Gastrocnemius medialis (tissue), 4 donors: Measurements from ENCODE around the gene HP. TPM values are rescaled to one million over a fixed set of nuclear protein-coding genes. Genes with fewer than 3 reads are reported as not detected.
"Not testable (repeated sequence)": the region's sequence is repeated elsewhere in the genome, so short reads cannot be mapped to it uniquely, and the experiment has no call there.

Experiments
- ATAC-seq, 2 donors: fragments of 150-250 bp; one replicate each; pipeline ENCODE4 v1.9.1; 2016
- DNase-seq, 2 donors: peaks; one replicate each; pipeline ENCODE4 v3.0.0-alpha.2; 2019
- H3K27ac ChIP-seq, 4 donors: fragments of 200-600 bp; sonication (generic); 1 replicate in 1 of 4; 2 replicates in 3 of 4; pipeline ENCODE4 v1.5.1; 2016 to 2018; ENCODE audit warnings: mild to moderate bottlenecking in 2 of 4, moderate library complexity in 1 of 4
- H3K27me3 ChIP-seq, 3 donors: fragments of 200-600 bp; sonication (generic) in 2 of 3; 1 replicate in 1 of 3; 2 replicates in 2 of 3; pipeline versions ENCODE4 v1.5.1 to v1.6.0; 2016 to 2019; ENCODE audit warnings: mild to moderate bottlenecking in 1 of 3, moderate library complexity in 1 of 3
- H3K36me3 ChIP-seq, 2 donors: fragments of 200-600 bp; sonication (generic) in 1 of 2; one replicate each; pipeline ENCODE4 v1.5.1; 2017 to 2018
- H3K4me1 ChIP-seq, 2 donors: fragments of 200-600 bp; sonication (generic) in 1 of 2; one replicate each; pipeline ENCODE4 v1.5.1; 2016 to 2017; ENCODE audit warnings: mild to moderate bottlenecking in 2 of 2
- H3K4me3 ChIP-seq, 4 donors: fragments of 200-600 bp; sonication (generic) in 3 of 4; 1 replicate in 1 of 4; 2 replicates in 3 of 4; pipeline ENCODE4 v1.5.1; 2016 to 2019; ENCODE audit warnings: mild to moderate bottlenecking in 2 of 4
- H3K9me3 ChIP-seq, 3 donors: fragments of 200-600 bp; sonication (generic) in 2 of 3; 1 replicate in 1 of 3; 2 replicates in 2 of 3; pipeline ENCODE4 v1.5.1; 2016 to 2019
- POLR2A ChIP-seq, 2 donors: fragments of 450-650 bp; IDR thresholded peaks; one replicate each; pipeline ENCODE4 v1.6.1; 2017; ENCODE audit warnings: antibody characterized with exemption in 2 of 2, mild to moderate bottlenecking in 2 of 2, moderate library complexity in 2 of 2
- in situ Hi-C, 4 donors: fragments of 200-750 bp; cut with MboI; loops; one replicate each; pipeline versions ENCODE4 v1.15.0 to v1.8.0; 2017; ENCODE audit warnings: low sequenced_read_pairs in 4 of 4
- intact Hi-C: fragments of 100-400 bp; cut with DNase I; formaldehyde crosslinking; loops from one replicate; pipeline ENCODE4 v1.15.1; 2023; ENCODE audit warnings: low total_unique reads
- total RNA-seq, 4 donors: library from RNA; depleted of rRNA; stranded (reverse); fragments of >200 nt; gene quantifications; one replicate each; pipeline versions ENCODE4 v1.1.0 to v1.2.3, GENCODE V29; 2016
- TF ChIP-seq, protein P1 (sequence below), 5 experiments: fragments of 450-650 bp in 3 of 5; fragments of 200-600 bp in 2 of 5; sonication (generic) in 2 of 5; IDR thresholded peaks in 4 of 5; conservative IDR thresholded peaks in 1 of 5; 1 replicate in 4 of 5; 2 replicates in 1 of 5; pipeline ENCODE4 v1.5.1; 2016 to 2019; ENCODE audit warnings: antibody characterized with exemption in 5 of 5, mild to moderate bottlenecking in 3 of 5, moderate library complexity in 3 of 5

Gene HP, protein sequence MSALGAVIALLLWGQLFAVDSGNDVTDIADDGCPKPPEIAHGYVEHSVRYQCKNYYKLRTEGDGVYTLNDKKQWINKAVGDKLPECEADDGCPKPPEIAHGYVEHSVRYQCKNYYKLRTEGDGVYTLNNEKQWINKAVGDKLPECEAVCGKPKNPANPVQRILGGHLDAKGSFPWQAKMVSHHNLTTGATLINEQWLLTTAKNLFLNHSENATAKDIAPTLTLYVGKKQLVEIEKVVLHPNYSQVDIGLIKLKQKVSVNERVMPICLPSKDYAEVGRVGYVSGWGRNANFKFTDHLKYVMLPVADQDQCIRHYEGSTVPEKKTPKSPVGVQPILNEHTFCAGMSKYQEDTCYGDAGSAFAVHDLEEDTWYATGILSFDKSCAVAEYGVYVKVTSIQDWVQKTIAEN
- total RNA-seq = 100 to 1,000 TPM in 1 of 4 donors, 10 to 100 TPM in 1, 1 to 10 TPM in 1, not detected in 1; 1.5 to 206 (median 63.7) TPM

DNA sequence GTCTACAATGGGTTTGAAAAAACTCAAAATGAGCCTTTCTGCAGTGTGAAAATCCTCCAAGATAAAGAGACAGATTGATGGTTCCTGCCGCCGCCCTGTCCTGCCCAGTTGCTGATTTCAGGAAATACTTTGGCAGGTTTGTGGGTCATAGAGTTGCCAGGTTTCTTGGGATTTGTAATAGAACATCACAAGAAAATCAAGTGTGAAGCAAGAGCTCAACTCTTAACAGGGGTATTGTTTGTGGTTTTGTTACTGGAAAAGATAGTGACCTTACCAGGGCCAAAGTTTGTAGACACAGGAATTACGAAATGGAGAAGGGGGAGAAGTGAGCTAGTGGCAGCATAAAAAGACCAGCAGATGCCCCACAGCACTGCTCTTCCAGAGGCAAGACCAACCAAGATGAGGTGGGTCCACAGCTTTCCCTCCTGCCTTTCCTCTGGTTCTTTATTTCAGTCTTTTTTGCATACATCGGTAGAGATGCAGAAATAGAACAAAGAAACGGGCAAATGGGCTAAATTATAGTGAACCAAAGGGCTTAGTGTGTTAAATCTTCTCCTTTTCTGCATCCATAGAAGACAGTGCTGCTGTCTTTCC, at the start of gene HP:
TSS of gene HP (plus strand) at position 252 of the 594 bp plus-strand sequence. CDS start at position 400, 148 bp downstream.
- H3K27ac ChIP-seq, H3K4me3 ChIP-seq, H3K9me3 ChIP-seq, H3K27me3 ChIP-seq, in situ Hi-C loops, DNase-seq, intact Hi-C loops, ATAC-seq, H3K36me3 ChIP-seq: not testable (repeated sequence)
- H3K4me1 ChIP-seq = peaks cover 14 to 27% of the 10 kb centered on the region in 2 donors

DNA sequence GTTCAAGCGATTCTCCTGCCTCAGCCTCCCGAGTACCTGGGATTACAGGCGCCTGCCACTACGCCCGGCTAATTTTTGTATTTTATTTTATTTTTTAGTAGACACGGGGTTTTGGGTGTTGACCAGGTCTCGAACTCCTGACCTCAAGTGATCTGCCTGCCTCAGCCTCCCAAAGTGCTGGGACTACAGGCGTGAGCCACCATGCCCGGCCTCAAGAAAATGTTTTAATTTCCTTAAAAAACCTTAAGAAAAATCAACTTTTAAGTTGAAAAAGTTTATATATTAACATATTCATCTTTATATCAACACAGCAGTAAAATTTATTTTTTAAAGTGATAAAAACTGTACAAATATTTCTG, 46.3 kb upstream of the HP start:
- ATAC-seq, H3K36me3 ChIP-seq, H3K27me3 ChIP-seq, in situ Hi-C loops, DNase-seq, H3K9me3 ChIP-seq, H3K4me1 ChIP-seq: not testable (repeated sequence)
- intact Hi-C loops = loop anchor here (1.0 to 5.0 kb wide), 3 partner anchors 43 to 111 kb away; partner anchors contain the start of genes DHX38, IST1 and TXNL4B
- Histone ChIP-seq H3K4me3 (peak overlapping the region; percentile 8 to 96 (median 58)), H3K27ac (peak overlapping the region; percentile 83 to 91 (median 86))

DNA sequence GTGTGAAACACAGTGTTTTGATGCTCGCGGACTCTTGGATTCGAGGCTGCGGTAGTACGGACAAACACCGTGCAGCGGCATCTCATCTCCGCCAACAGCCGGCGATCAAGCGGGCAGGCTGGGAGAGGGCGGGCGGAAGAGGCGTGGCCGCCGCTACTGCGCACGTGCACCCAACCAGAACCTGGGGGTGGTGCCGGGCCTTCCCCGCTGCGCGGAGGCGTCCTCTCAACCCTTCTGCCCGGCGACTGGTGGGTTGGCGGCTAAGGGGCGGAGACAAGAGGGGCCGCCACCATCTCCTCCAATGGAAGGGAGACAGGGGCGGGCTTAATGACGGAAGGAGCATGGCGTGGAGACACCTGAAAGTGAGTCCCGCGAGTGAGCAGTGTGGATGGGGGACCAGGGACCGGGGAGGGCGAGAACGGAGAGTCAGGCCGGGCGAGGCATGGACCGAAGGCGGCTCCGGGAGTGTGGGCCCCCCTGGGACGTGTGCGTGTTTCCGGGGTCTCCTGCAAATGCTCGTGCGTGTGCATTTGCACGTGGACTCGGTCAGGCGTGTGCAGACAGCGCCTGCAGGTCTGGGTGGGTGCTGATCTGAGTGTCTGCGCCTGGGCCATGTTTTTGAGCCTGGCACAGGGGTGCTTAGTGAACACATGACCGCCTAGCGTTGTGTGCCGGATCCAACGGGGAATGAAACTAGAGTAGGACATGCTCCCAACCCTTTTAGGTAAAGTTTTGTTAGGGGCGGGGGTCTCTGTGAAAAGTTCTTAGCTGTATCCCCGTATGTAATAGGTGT, 45.7 kb upstream of the HP start, which contains the start of gene DHODH:
TSS of gene DHODH (plus strand) at position 321 of the 793 bp plus-strand sequence. CDS start at position 342, 21 bp downstream.
- in situ Hi-C loops (no loop called here), intact Hi-C loops (loop anchor here (1.0 to 5.0 kb wide), 3 partner anchors 43 to 111 kb away; partner anchors contain the start of genes DHX38, IST1 and TXNL4B)
- peaks cover 11% of the 10 kb centered on the region in 2 donors for H3K4me1 ChIP-seq
- peak within 1 kb of the TSS; percentile 74 to 96 (median 88) for H3K4me3 ChIP-seq
- H3K27ac ChIP-seq = peak within 1 kb of the TSS; percentile 83 to 91 (median 86)
- ATAC-seq = peak; percentile 98 to 99
- no peaks in the 10 kb centered on the region for H3K9me3 ChIP-seq
- H3K36me3 ChIP-seq = no peaks in the 10 kb centered on the region
- no peaks in the 10 kb centered on the region for H3K27me3 ChIP-seq
- TF ChIP-seq, protein P1, sequence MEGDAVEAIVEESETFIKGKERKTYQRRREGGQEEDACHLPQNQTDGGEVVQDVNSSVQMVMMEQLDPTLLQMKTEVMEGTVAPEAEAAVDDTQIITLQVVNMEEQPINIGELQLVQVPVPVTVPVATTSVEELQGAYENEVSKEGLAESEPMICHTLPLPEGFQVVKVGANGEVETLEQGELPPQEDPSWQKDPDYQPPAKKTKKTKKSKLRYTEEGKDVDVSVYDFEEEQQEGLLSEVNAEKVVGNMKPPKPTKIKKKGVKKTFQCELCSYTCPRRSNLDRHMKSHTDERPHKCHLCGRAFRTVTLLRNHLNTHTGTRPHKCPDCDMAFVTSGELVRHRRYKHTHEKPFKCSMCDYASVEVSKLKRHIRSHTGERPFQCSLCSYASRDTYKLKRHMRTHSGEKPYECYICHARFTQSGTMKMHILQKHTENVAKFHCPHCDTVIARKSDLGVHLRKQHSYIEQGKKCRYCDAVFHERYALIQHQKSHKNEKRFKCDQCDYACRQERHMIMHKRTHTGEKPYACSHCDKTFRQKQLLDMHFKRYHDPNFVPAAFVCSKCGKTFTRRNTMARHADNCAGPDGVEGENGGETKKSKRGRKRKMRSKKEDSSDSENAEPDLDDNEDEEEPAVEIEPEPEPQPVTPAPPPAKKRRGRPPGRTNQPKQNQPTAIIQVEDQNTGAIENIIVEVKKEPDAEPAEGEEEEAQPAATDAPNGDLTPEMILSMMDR (IDR thresholded peaks at IDR 0.05 in 4 of 5, conservative IDR thresholded peaks at IDR 0.05 in 1 of 5) = peak in 2 of 5 experiments; percentile 21 to 36
- TF ChIP-seq POLR2A (IDR thresholded peaks at IDR 0.05) = peak; percentile 32 to 48
- DNase-seq = peak; percentile 98

DNA sequence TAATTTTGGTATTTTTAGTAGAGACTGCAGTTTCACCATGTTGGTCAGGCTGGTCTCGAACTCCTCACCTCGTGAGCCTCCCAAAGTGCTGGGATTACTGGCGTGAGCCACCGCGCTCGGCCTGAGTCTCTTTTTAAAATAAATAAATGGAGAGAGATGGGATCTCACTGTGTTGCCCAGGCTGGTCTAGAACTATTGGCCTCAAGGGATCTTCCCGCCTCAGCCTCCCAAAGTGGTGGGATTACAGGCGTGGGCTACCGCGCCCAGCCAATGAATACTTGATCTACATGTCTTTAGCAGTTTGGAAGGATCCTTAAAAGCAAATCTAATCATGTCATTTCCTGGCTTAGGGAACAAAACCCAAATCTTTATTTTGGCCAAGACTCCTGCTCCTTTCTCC, 44.5 kb upstream of the HP start:
- in situ Hi-C loops = loop anchor here in 3 of 4 donors (10.0 kb wide), 1 partner anchor 85 kb away; the partner anchor contains the start of genes DHX38 (in 3 of the 3) and TXNL4B (in 3 of the 3)
- ATAC-seq (no peak), DNase-seq (no peak)
- intact Hi-C loops = loop anchor here (5.0 kb wide), 1 partner anchor 112 kb away; the partner anchor contains the start of gene IST1
- no peaks in the 10 kb centered on the region for H3K27me3 ChIP-seq
- H3K9me3 ChIP-seq = no peaks in the 10 kb centered on the region
- TF ChIP-seq, protein P1 (IDR thresholded peaks at IDR 0.05 in 4 of 5, conservative IDR thresholded peaks at IDR 0.05 in 1 of 5) = no peak
- no peak for TF ChIP-seq POLR2A (IDR thresholded peaks at IDR 0.05)
- no peak overlapping the region for H3K4me3 ChIP-seq
- no peaks in the 10 kb centered on the region for H3K36me3 ChIP-seq
- H3K4me1 ChIP-seq = peaks cover 17 to 21% of the 10 kb centered on the region in 2 donors
- no peak overlapping the region for H3K27ac ChIP-seq

DNA sequence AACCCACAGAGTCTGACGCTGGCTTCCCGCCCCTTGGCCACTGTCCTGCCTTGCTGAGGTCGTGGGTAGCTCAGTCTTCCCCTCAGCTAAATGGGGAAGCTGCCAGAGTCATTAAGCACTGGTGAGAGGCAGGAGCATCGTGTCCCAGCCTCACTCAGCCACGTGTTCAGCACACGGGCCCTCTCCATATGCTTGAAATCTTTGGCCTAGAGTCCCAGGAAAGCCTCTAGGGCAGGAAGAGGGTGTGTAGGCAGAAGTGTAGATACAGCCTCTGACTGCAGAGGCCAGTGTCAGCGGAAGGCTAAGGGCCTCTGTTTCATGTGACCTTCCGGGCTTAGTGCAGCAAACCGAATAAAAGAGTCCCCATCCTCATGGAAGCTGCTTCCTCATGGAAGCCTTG, 41.7 kb upstream of the HP start:
- Histone ChIP-seq H3K27me3 (no peaks in the 10 kb centered on the region), H3K36me3 (no peaks in the 10 kb centered on the region), H3K4me1 (peaks cover 26 to 27% of the 10 kb centered on the region in 2 donors), H3K4me3 (no peak overlapping the region), H3K27ac (peak overlapping the region in 3 of 4 donors; percentile 36 to 73 (median 69)), H3K9me3 (no peaks in the 10 kb centered on the region)
- ATAC-seq = no peak
- intact Hi-C loops = no loop called here
- TF ChIP-seq, protein P1 (IDR thresholded peaks at IDR 0.05 in 4 of 5, conservative IDR thresholded peaks at IDR 0.05 in 1 of 5) = no peak
- in situ Hi-C loops = loop anchor here in 3 of 4 donors (10.0 kb wide), 1 partner anchor 82 kb away; the partner anchor contains the start of genes DHX38 (in 3 of the 3) and TXNL4B (in 3 of the 3)
- no peak for DNase-seq
